GM19239 (cell line): ENCODE measurements around the gene TLE2.
"Not testable (repeated sequence)": the region's sequence is repeated elsewhere in the genome, so short reads cannot be mapped to it uniquely, and the experiment has no call there.

Source experiments
- DNase-seq: peaks from one replicate; pipeline ENCODE4 v3.0.0; 2011; ENCODE audit warnings: low spot score; ENCODE audit not compliant: insufficient read length
- FAIRE-seq: peaks from 2 replicates; lab custom pipeline; 2011; peaks lifted over from hg19 to GRCh38; lab: Jason Lieb, UNC

Gene TLE2

GRCh38 chr19:3017923-3018322 lies 11.2 kb downstream of the TLE2 start:
- no peak for FAIRE-seq

GRCh38 chr19:3015126-3016057 lies 13.7 kb downstream of the TLE2 start:
- no peak for FAIRE-seq
- no peak for DNase-seq

More at GRCh38 chr19:3017923-3018322, 11.2 kb downstream of the TLE2 start:
- no peak for DNase-seq

- no peak for DNase-seq
Measured at GRCh38 chr19:3014135-3014534, 14.9 kb downstream of the TLE2 start.

GRCh38 chr19:3013263-3013725 lies 15.8 kb downstream of the TLE2 start:
- DNase-seq: no peak
- no peak for FAIRE-seq

More at GRCh38 chr19:3014135-3014534, 14.9 kb downstream of the TLE2 start:
- FAIRE-seq: no peak

- FAIRE-seq (no peak), DNase-seq (no peak)
Measured at GRCh38 chr19:3012621-3013262, 16.3 kb downstream of the TLE2 start.

GRCh38 chr19:3012059-3012458 lies 17.0 kb downstream of the TLE2 start:
- FAIRE-seq, DNase-seq: not testable (repeated sequence)

- no peak for DNase-seq
- FAIRE-seq: no peak
Measured at GRCh38 chr19:3010871-3011270, 18.2 kb downstream of the TLE2 start.

- DNase-seq (no peak), FAIRE-seq (no peak)
Measured at GRCh38 chr19:3008994-3009393, 20.1 kb downstream of the TLE2 start.

GRCh38 chr19:3007975-3008374 lies 21.1 kb downstream of the TLE2 start:
- no peak for FAIRE-seq
- DNase-seq: no peak

GRCh38 chr19:3006075-3006767 lies 22.9 kb downstream of the TLE2 start:
- DNase-seq (no peak), FAIRE-seq (no peak)

- DNase-seq (no peak), FAIRE-seq (no peak)
Measured at GRCh38 chr19:3005345-3005744, 23.7 kb downstream of the TLE2 start.

- no peak for FAIRE-seq
- DNase-seq: no peak
Measured at GRCh38 chr19:3004522-3004921, 24.6 kb downstream of the TLE2 start.

GRCh38 chr19:3003046-3003445 lies 26.0 kb downstream of the TLE2 start:
- no peak for FAIRE-seq
- DNase-seq: no peak

- DNase-seq: no peak
- no peak for FAIRE-seq
Measured at GRCh38 chr19:3001235-3001800, 27.8 kb downstream of the TLE2 start.

GRCh38 chr19:2998642-2999041 lies 30.4 kb downstream of the TLE2 start:
- FAIRE-seq: no peak

GRCh38 chr19:2997720-2998119 lies 31.4 kb downstream of the TLE2 start:
- no peak for DNase-seq

More at GRCh38 chr19:2998642-2999041, 30.4 kb downstream of the TLE2 start:
- no peak for DNase-seq

GRCh38 chr19:2994588-2995131 lies 34.4 kb downstream of the TLE2 start:
- DNase-seq: no peak
- no peak for FAIRE-seq

More at GRCh38 chr19:2997720-2998119, 31.4 kb downstream of the TLE2 start:
- no peak for FAIRE-seq

GRCh38 chr19:2993579-2993978 lies 35.5 kb downstream of the TLE2 start:
- FAIRE-seq: no peak
- no peak for DNase-seq

GRCh38 chr19:2992958-2993357 lies 36.1 kb downstream of the TLE2 start:
- DNase-seq: no peak
- no peak for FAIRE-seq

- FAIRE-seq, DNase-seq: not testable (repeated sequence)
Measured at GRCh38 chr19:2992333-2992732, 36.7 kb downstream of the TLE2 start.
